ENCODE measurements around the gene ENDOD1. TPM values are rescaled to one million over a fixed set of nuclear protein-coding genes. Genes with fewer than 3 reads are reported as not detected.
A peak's percentile ranks its signal among the peaks of the same experiment; 100 is the strongest.

Gene ENDOD1
- total RNA-seq, 1 experiment from 2014 or later, result 11.4 TPM

- Mint-ChIP-seq H3K9me3 (ENCODE audit: unreplicated experiment) (peaks cover 7% of the 10 kb centered on the region), H3K27me3 (ENCODE audit: insufficient read depth, unreplicated experiment) (no peaks in the 10 kb centered on the region), H3K36me3 (ENCODE audit: insufficient read depth, unreplicated experiment) (no peaks in the 10 kb centered on the region), H3K4me3 (ENCODE audit: unreplicated experiment) (no peak overlapping the region), H3K4me1 (ENCODE audit: insufficient read depth, unreplicated experiment) (peaks cover 22% of the 10 kb centered on the region), H3K27ac (ENCODE audit: low read depth, unreplicated experiment) (peak overlapping the region; percentile 76)
- BruUV-seq (replicated peaks), result no TSS peak
- ChIA-PET CTCF (interaction anchor here (0.6 to 1.7 kb wide), 7 partner anchors 13 to 311 kb away, joined by 3 to 9 read pairs (median 5); no protein-coding TSS in a partner anchor), POLR2A (interaction anchor here (0.7 to 6.0 kb wide), 10 partner anchors 11 to 669 kb away, joined by 3 to 47 read pairs (median 4); partner anchors contain the start of gene SRSF8)
- intact Hi-C loops (cut with micrococcal nuclease), result no loop called here
- DNase-seq (ENCODE audit: unreplicated experiment), result peak; percentile 40
- no peak for TF ChIP-seq CTCF (IDR thresholded peaks at IDR 0.05; ENCODE audit: unreplicated experiment)
These were observed 29.9 kb downstream of the ENDOD1 start for GRCh38 chr11:95119361-95120060.

GRCh38 chr11:95121698-95122097 lies 32.1 kb downstream of the ENDOD1 start:
- ChIA-PET POLR2A (interaction anchor here (0.6 to 6.0 kb wide), 5 partner anchors 9 to 75 kb away, joined by 3 to 47 read pairs (median 5); no protein-coding TSS in a partner anchor), CTCF (interaction anchor here (1.5 kb wide), 1 partner anchor 31 kb away, joined by 3 read pairs; no protein-coding TSS in a partner anchor)
- Mint-ChIP-seq H3K4me3 (ENCODE audit: unreplicated experiment) (no peak overlapping the region), H3K27ac (ENCODE audit: low read depth, unreplicated experiment) (no peak overlapping the region), H3K36me3 (ENCODE audit: insufficient read depth, unreplicated experiment) (no peaks in the 10 kb centered on the region), H3K4me1 (ENCODE audit: insufficient read depth, unreplicated experiment) (peaks cover 22% of the 10 kb centered on the region), H3K27me3 (ENCODE audit: insufficient read depth, unreplicated experiment) (no peaks in the 10 kb centered on the region), H3K9me3 (ENCODE audit: unreplicated experiment) (peaks cover 7% of the 10 kb centered on the region)
- no peak for TF ChIP-seq CTCF (IDR thresholded peaks at IDR 0.05; ENCODE audit: unreplicated experiment)
- intact Hi-C loops (cut with micrococcal nuclease), result no loop called here
- DNase-seq (ENCODE audit: unreplicated experiment), result no peak
- no TSS peak for BruUV-seq (replicated peaks)

- Mint-ChIP-seq H3K9me3 (ENCODE audit: unreplicated experiment) (no peaks in the 10 kb centered on the region), H3K36me3 (ENCODE audit: insufficient read depth, unreplicated experiment) (no peaks in the 10 kb centered on the region), H3K4me1 (ENCODE audit: insufficient read depth, unreplicated experiment) (peaks cover 22% of the 10 kb centered on the region), H3K27me3 (ENCODE audit: insufficient read depth, unreplicated experiment) (no peaks in the 10 kb centered on the region), H3K27ac (ENCODE audit: low read depth, unreplicated experiment) (no peak overlapping the region), H3K4me3 (ENCODE audit: unreplicated experiment) (no peak overlapping the region)
- POLR2A ChIA-PET, result no interaction called here
- CTCF ChIA-PET, result no interaction called here
- no peak for TF ChIP-seq CTCF (IDR thresholded peaks at IDR 0.05; ENCODE audit: unreplicated experiment)
- intact Hi-C loops (cut with micrococcal nuclease), result no loop called here
- no peak for DNase-seq (ENCODE audit: unreplicated experiment)
- BruUV-seq (replicated peaks), result no TSS peak
These were observed 33.9 kb downstream of the ENDOD1 start for GRCh38 chr11:95123556-95123955.

GRCh38 chr11:95128602-95129001 lies 39.0 kb downstream of the ENDOD1 start:
- CTCF ChIA-PET, result no interaction called here
- DNase-seq (ENCODE audit: unreplicated experiment), result no peak
- peaks cover 13% of the 10 kb centered on the region for H3K4me1 Mint-ChIP-seq (ENCODE audit: insufficient read depth, unreplicated experiment)
- peaks cover 8% of the 10 kb centered on the region for H3K36me3 Mint-ChIP-seq (ENCODE audit: insufficient read depth, unreplicated experiment)
- POLR2A ChIA-PET, result interaction anchor here (0.7 to 1.7 kb wide), 3 partner anchors 21 to 1206 kb away, joined by 3 to 4 read pairs (median 4); partner anchors contain the start of gene SRSF8
- no peaks in the 10 kb centered on the region for H3K27me3 Mint-ChIP-seq (ENCODE audit: insufficient read depth, unreplicated experiment)
- H3K9me3 Mint-ChIP-seq (ENCODE audit: unreplicated experiment), result no peaks in the 10 kb centered on the region
- BruUV-seq (replicated peaks), result no TSS peak
- H3K27ac Mint-ChIP-seq (ENCODE audit: low read depth, unreplicated experiment), result no peak overlapping the region
- intact Hi-C loops (cut with micrococcal nuclease), result no loop called here
- H3K4me3 Mint-ChIP-seq (ENCODE audit: unreplicated experiment), result no peak overlapping the region
- no peak for TF ChIP-seq CTCF (IDR thresholded peaks at IDR 0.05; ENCODE audit: unreplicated experiment)

All from MCF 10A (cell line).